Uterus (tissue), 4 donors: ENCODE measurements around the gene CSTF1. TPM values are rescaled to one million over a fixed set of nuclear protein-coding genes. Genes with fewer than 3 reads are reported as not detected.

ENCODE experiments used
- DNase-seq, 2 donors: peaks; one replicate each; pipeline ENCODE4 v3.0.0-alpha.2; 2019 to 2020
- H3K27ac ChIP-seq, 2 donors: fragments of 200-600 bp; sonication (generic); 1 replicate in 1 of 2; 2 replicates in 1 of 2; pipeline ENCODE4 v1.5.1; 2016 to 2018
- H3K27me3 ChIP-seq, 2 donors: fragments of 200-600 bp; sonication (generic); one replicate each; pipeline ENCODE4 v1.5.1; 2018 to 2019; ENCODE audit warnings: control low read depth in 1 of 2
- H3K36me3 ChIP-seq, 2 donors: fragments of 200-600 bp; sonication (generic); one replicate each; pipeline ENCODE4 v1.5.1; 2019; ENCODE audit warnings: control low read depth in 1 of 2
- H3K4me1 ChIP-seq, 2 donors: fragments of 200-600 bp; sonication (generic); one replicate each; pipeline ENCODE4 v1.5.1; 2018 to 2019; ENCODE audit warnings: control low read depth in 1 of 2
- H3K4me3 ChIP-seq, 2 donors: fragments of 200-600 bp; sonication (generic); 1 replicate in 1 of 2; 2 replicates in 1 of 2; pipeline ENCODE4 v1.5.1; 2018 to 2019; ENCODE audit warnings: mild to moderate bottlenecking in 1 of 2
- H3K9me3 ChIP-seq, 2 donors: fragments of 200-600 bp; sonication (generic); one replicate each; pipeline ENCODE4 v1.5.1; 2019; ENCODE audit warnings: control low read depth in 1 of 2
- POLR2A ChIP-seq, 2 donors: fragments of 450-650 bp; IDR thresholded peaks; one replicate each; pipeline ENCODE4 v1.6.1; 2016; ENCODE audit warnings: antibody characterized with exemption in 2 of 2, mild to moderate bottlenecking in 1 of 2, moderate library complexity in 1 of 2
- intact Hi-C: fragments of 100-400 bp; cut with DNase I; formaldehyde crosslinking; loops from one replicate; pipeline ENCODE4 v1.15.1; 2023; ENCODE audit warnings: low total_unique reads
- total RNA-seq, 4 donors: library from RNA; depleted of rRNA in 3 of 4; stranded (reverse); fragments of >200 nt in 3 of 4; gene quantifications; one replicate each; pipeline versions ENCODE4 v1.1.0 to v1.2.4, GENCODE V29; 2014 to 2023
- TF ChIP-seq, protein P1 (sequence below), 4 experiments: fragments of 200-600 bp in 2 of 4; fragments of 450-650 bp in 2 of 4; sonication (generic) in 2 of 4; IDR thresholded peaks; one replicate each; pipeline ENCODE4 v1.5.1; 2016 to 2019; ENCODE audit warnings: antibody characterized with exemption in 4 of 4, mild to moderate bottlenecking in 2 of 4, moderate library complexity in 1 of 4
- donor health status: DM: yes; HTN: yes; CAD: no.

CSTF1 gene
- total RNA-seq, 4 donors from 2014 or later = 20.9 to 44.0 (median 29.9) TPM

DNA sequence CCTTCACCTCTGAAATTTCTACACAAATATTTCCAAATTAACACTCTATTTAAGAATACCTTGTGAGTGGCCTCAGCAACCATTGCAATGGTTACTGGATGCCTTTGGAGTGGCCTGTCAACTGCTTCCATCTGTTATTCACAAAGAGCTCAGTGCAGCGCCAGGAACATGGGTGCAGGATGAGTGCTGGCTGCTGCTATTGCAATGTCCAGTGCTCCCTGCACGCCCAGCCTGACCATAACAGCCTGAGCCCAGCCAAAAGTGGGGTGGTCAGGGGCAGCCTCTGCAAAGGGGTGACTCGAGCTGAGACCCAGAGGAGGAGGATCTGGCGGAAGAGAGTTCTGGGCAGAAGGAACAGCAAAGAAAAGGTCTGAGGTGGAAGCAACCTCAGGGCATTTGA is 38.0 kb downstream of the CSTF1 start:
- no peaks in the 10 kb centered on the region for H3K4me1 ChIP-seq
- no peaks in the 10 kb centered on the region for H3K36me3 ChIP-seq
- intact Hi-C loops = no loop called here
- H3K4me3 ChIP-seq = no peak overlapping the region
- no peak overlapping the region for H3K27ac ChIP-seq
- no peaks in the 10 kb centered on the region for H3K27me3 ChIP-seq
- no peaks in the 10 kb centered on the region for H3K9me3 ChIP-seq
- no peak for TF ChIP-seq POLR2A (IDR thresholded peaks at IDR 0.05)
- no peak for DNase-seq

DNA sequence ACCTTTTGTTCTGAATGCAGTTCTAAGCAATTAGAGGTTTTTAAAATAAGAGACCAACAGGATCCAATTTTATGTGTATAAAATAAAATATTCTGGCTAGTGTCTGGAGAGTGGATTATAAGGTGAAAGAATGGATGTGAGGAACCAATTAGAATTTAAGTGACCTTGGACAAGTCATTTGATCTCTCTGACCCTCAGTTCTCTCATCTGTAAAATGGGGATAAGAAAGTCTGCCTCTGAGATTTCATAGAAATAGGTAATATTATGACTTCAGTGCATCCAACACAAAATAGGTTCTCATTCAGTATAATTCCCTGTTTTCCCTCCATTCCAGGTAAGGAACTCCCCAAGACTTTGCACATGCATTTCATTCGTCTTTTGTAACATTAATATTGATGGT is 38.5 kb downstream of the CSTF1 start:
- no peak overlapping the region for H3K4me3 ChIP-seq
- TF ChIP-seq, protein P1, sequence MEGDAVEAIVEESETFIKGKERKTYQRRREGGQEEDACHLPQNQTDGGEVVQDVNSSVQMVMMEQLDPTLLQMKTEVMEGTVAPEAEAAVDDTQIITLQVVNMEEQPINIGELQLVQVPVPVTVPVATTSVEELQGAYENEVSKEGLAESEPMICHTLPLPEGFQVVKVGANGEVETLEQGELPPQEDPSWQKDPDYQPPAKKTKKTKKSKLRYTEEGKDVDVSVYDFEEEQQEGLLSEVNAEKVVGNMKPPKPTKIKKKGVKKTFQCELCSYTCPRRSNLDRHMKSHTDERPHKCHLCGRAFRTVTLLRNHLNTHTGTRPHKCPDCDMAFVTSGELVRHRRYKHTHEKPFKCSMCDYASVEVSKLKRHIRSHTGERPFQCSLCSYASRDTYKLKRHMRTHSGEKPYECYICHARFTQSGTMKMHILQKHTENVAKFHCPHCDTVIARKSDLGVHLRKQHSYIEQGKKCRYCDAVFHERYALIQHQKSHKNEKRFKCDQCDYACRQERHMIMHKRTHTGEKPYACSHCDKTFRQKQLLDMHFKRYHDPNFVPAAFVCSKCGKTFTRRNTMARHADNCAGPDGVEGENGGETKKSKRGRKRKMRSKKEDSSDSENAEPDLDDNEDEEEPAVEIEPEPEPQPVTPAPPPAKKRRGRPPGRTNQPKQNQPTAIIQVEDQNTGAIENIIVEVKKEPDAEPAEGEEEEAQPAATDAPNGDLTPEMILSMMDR (IDR thresholded peaks at IDR 0.05) = no peak
- TF ChIP-seq POLR2A (IDR thresholded peaks at IDR 0.05) = no peak
- DNase-seq = no peak
- intact Hi-C loops = no loop called here
- no peaks in the 10 kb centered on the region for H3K36me3 ChIP-seq
- no peak overlapping the region for H3K27ac ChIP-seq
- no peaks in the 10 kb centered on the region for H3K27me3 ChIP-seq
- no peaks in the 10 kb centered on the region for H3K4me1 ChIP-seq
- H3K9me3 ChIP-seq = no peaks in the 10 kb centered on the region

DNA sequence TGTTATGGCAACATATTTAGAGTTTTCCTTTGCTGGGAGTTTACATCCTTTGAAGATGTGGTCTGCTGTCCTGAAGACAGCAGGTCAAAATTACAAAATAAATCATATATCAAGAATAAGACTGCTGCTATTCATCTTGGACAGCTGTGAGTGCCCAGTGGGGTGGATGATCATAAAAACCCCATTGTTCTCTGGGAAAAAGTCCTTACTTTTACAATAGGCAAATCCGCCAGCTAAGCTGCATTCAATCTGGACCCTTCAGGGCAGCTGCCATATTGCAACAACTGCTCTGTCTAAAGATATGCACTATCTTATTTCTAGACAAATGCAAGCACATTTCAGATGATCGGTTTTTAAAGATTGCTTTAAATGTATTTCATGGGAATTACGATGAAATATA is 39.0 kb downstream of the CSTF1 start:
- Histone ChIP-seq H3K27ac (no peak overlapping the region), H3K27me3 (no peaks in the 10 kb centered on the region), H3K36me3 (no peaks in the 10 kb centered on the region), H3K9me3 (no peaks in the 10 kb centered on the region), H3K4me3 (no peak overlapping the region), H3K4me1 (no peaks in the 10 kb centered on the region)
- DNase-seq = no peak
- intact Hi-C loops = no loop called here
- no peak for TF ChIP-seq POLR2A (IDR thresholded peaks at IDR 0.05)
- TF ChIP-seq, protein P1 (IDR thresholded peaks at IDR 0.05) = no peak

DNA sequence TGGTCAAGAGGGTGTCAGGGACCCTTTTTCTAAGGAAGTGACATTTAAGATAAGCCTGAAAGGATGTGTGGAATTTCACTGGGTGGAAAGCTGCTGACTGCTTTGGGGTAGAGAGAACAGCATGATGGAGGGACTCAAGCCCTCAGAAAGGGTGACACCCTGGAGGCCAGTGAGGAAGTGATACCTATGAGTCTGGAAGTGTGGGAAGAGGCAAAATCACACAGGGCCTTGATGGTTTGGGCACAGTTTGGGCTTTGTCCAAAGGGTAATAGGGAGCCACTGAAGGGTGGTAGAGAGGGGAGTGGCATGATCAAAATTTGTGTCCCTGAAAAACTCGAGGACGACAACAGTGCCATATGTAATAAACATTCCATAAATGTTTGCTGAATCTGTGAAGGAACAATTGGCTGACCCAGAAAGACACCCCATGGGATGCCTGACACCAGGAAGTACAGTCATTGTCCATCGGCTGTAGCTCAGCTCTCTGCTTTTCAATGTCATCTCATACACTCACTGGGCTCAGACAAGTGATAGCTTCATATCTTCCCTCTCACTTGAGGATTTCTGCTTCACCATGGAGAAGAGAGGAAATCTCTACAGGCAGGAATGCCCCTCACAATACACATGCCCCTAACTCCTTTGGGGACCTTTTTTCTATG is 40.9 kb downstream of the CSTF1 start:
- no peak overlapping the region for H3K4me3 ChIP-seq
- TF ChIP-seq, protein P1 (IDR thresholded peaks at IDR 0.05) = no peak
- no peak for TF ChIP-seq POLR2A (IDR thresholded peaks at IDR 0.05)
- no peak overlapping the region for H3K27ac ChIP-seq
- DNase-seq = no peak
- no peaks in the 10 kb centered on the region for H3K36me3 ChIP-seq
- H3K9me3 ChIP-seq = no peaks in the 10 kb centered on the region
- intact Hi-C loops = no loop called here
- H3K27me3 ChIP-seq = no peaks in the 10 kb centered on the region
- H3K4me1 ChIP-seq = no peaks in the 10 kb centered on the region

DNA sequence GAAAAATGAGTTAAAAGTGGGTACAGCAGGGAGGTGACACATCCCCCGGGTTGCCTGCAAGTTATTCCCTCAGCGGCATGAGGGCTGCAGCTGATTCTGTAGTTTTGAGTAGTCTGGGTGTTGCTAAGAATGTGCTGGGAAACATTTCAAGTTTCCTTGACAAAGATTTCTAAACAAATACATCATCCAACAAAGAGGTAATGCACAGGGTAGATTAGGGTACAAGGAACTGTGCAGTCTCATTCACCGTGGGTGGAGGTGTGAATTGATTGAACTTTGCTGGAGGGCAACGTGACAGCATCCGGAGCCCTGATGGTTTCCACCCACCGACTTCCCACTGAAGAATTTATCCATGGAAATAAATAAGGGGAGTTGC is 41.4 kb downstream of the CSTF1 start:
- TF ChIP-seq, protein P1 (IDR thresholded peaks at IDR 0.05) = no peak
- TF ChIP-seq POLR2A (IDR thresholded peaks at IDR 0.05) = no peak
- intact Hi-C loops = no loop called here
- no peaks in the 10 kb centered on the region for H3K36me3 ChIP-seq
- H3K27ac ChIP-seq = no peak overlapping the region
- H3K4me1 ChIP-seq = no peaks in the 10 kb centered on the region
- no peaks in the 10 kb centered on the region for H3K9me3 ChIP-seq
- H3K27me3 ChIP-seq = no peaks in the 10 kb centered on the region
- no peak for DNase-seq
- no peak overlapping the region for H3K4me3 ChIP-seq
